CD8-positive, alpha-beta memory T cell (primary cell): ENCODE results near the gene MDM1. TPM values are rescaled to one million over a fixed set of nuclear protein-coding genes. Genes with fewer than 3 reads are reported as not detected.
A peak's percentile ranks its signal among the peaks of the same experiment; 100 is the strongest.

ENCODE experiments used
- CTCF ChIA-PET: fragments of 350-600 bp; sonication (Branson Sonifier 250); formaldehyde crosslinking; loops from one replicate; lab custom pipeline; 2021; ENCODE audit warnings: antibody characterized with exemption; lab: Charles Lee
- POLR2A ChIA-PET: fragments of 350-600 bp; sonication (Branson Sonifier 250); formaldehyde crosslinking; loops from one replicate; lab custom pipeline; 2021; ENCODE audit warnings: antibody characterized with exemption; lab: Charles Lee
- DNase-seq, 5 donors: peaks; one replicate each; pipeline versions ENCODE4 v3.0.0 to v3.0.0-alpha.2; 2020 to 2022; ENCODE audit warnings: mixed read lengths in 1 of 5
- H3K27ac ChIP-seq: one replicate; pipeline ENCODE4 v1.7.0; 2013; ENCODE audit warnings: low read depth, mild to moderate bottlenecking, low read length, moderate library complexity
- H3K27me3 ChIP-seq: 2 replicates; pipeline ENCODE4 v1.7.0; 2013; ENCODE audit warnings: low read length, mild to moderate bottlenecking; ENCODE audit not compliant: insufficient read depth, poor library complexity, severe bottlenecking
- H3K36me3 ChIP-seq: 2 replicates; pipeline ENCODE4 v1.7.0; 2013; ENCODE audit warnings: mild to moderate bottlenecking, low read length, moderate library complexity; ENCODE audit not compliant: insufficient read depth
- H3K4me1 ChIP-seq: 2 replicates; pipeline ENCODE4 v1.7.0; 2013; ENCODE audit warnings: mild to moderate bottlenecking, low read length, moderate library complexity; ENCODE audit not compliant: insufficient read depth
- H3K4me3 ChIP-seq: 2 replicates; pipeline ENCODE4 v1.7.0; 2013; ENCODE audit warnings: mild to moderate bottlenecking, low read length
- H3K9me3 ChIP-seq: 2 replicates; pipeline ENCODE4 v1.7.0; 2013; ENCODE audit warnings: mild to moderate bottlenecking, low read length
- H3K27ac Mint-ChIP-seq, 8 donors: one replicate each; pipeline ENCODE4 v1.8.0; 2020 to 2021; ENCODE audit warnings: mixed read lengths in 8 of 8, mild to moderate bottlenecking in 6 of 8, inconsistent platforms in 3 of 8, moderate library complexity in 3 of 8
- H3K27me3 Mint-ChIP-seq, 2 donors: one replicate each; pipeline ENCODE4 v1.8.0; 2020 to 2021; ENCODE audit warnings: mixed read lengths in 2 of 2, mild to moderate bottlenecking in 1 of 2, moderate library complexity in 1 of 2
- H3K36me3 Mint-ChIP-seq, 3 donors: one replicate each; pipeline ENCODE4 v1.8.0; 2020 to 2021; ENCODE audit warnings: mixed read lengths in 3 of 3, inconsistent platforms in 1 of 3, mild to moderate bottlenecking in 1 of 3
- H3K4me1 Mint-ChIP-seq, 3 donors: one replicate each; pipeline ENCODE4 v1.8.0; 2020 to 2021; ENCODE audit warnings: mixed read lengths in 3 of 3, inconsistent platforms in 1 of 3, mild to moderate bottlenecking in 1 of 3
- H3K4me3 Mint-ChIP-seq, 7 donors: one replicate each; pipeline ENCODE4 v1.8.0; 2020 to 2021; ENCODE audit warnings: mixed read lengths in 7 of 7, mild to moderate bottlenecking in 6 of 7, moderate library complexity in 4 of 7, inconsistent platforms in 2 of 7
- H3K9me3 Mint-ChIP-seq, 5 donors: one replicate each; pipeline ENCODE4 v1.8.0; 2020 to 2022; ENCODE audit warnings: mixed read lengths in 5 of 5, mild to moderate bottlenecking in 3 of 5, moderate library complexity in 2 of 5, inconsistent platforms in 1 of 5
- polyA plus RNA-seq: library from polyadenylated mRNA; unstranded; fragments of 300-500 nt; fragmentation: Illumina TruSeq; gene quantifications from one replicate; pipeline ENCODE4 v1.2.3, GENCODE V29; 2021
- total RNA-seq, 2 experiments: library from RNA; stranded (reverse); gene quantifications; one replicate each; pipeline ENCODE4 v1.2.3, GENCODE V29; 2021

The MDM1 gene
- total and polyA plus RNA-seq, 3 experiments from 2014 or later, result 15.7 to 25.3 (median 23.6) TPM

GRCh38 chr12:68352067-68352466 lies 19.9 kb upstream of the MDM1 start:
- no peaks in the 10 kb centered on the region for H3K27me3 ChIP-seq
- ChIA-PET CTCF (interaction anchor here (2.2 kb wide), 1 partner anchor 8 kb away, joined by 4 read pairs; no protein-coding TSS in a partner anchor), POLR2A (no interaction called here)
- no peaks in the 10 kb centered on the region for H3K4me1 ChIP-seq
- Mint-ChIP-seq H3K4me3 (no peak overlapping the region), H3K27ac (no peak overlapping the region), H3K9me3 (no peaks in the 10 kb centered on the region), H3K27me3 (peaks cover 3 to 10% of the 10 kb centered on the region in 2 donors), H3K4me1 (peaks cover 0 to under 1% (median 0%) of the 10 kb centered on the region in 3 donors), H3K36me3 (no peaks in the 10 kb centered on the region)
- H3K27ac ChIP-seq, result no peak overlapping the region
- H3K36me3 ChIP-seq, result no peaks in the 10 kb centered on the region
- DNase-seq, result no peak
- H3K9me3 ChIP-seq, result no peaks in the 10 kb centered on the region
- no peak overlapping the region for H3K4me3 ChIP-seq

GRCh38 chr12:68350753-68351152 lies 18.6 kb upstream of the MDM1 start:
- no peak for DNase-seq
- Histone ChIP-seq H3K27ac (no peak overlapping the region), H3K27me3 (no peaks in the 10 kb centered on the region), H3K36me3 (no peaks in the 10 kb centered on the region), H3K4me3 (no peak overlapping the region), H3K9me3 (no peaks in the 10 kb centered on the region), H3K4me1 (peaks cover 2% of the 10 kb centered on the region)
- Mint-ChIP-seq H3K27ac (no peak overlapping the region), H3K27me3 (peaks cover 6 to 13% of the 10 kb centered on the region in 2 donors), H3K36me3 (no peaks in the 10 kb centered on the region), H3K9me3 (no peaks in the 10 kb centered on the region), H3K4me3 (no peak overlapping the region), H3K4me1 (peaks cover 6 to 11% (median 6%) of the 10 kb centered on the region in 3 donors)
- ChIA-PET CTCF (interaction anchor here (2.2 kb wide), 1 partner anchor 9 kb away, joined by 4 read pairs; no protein-coding TSS in a partner anchor), POLR2A (no interaction called here)

GRCh38 chr12:68349921-68350606 lies 17.9 kb upstream of the MDM1 start:
- Histone ChIP-seq H3K4me3 (no peak overlapping the region), H3K27ac (no peak overlapping the region), H3K9me3 (no peaks in the 10 kb centered on the region), H3K4me1 (peaks cover 4% of the 10 kb centered on the region), H3K27me3 (no peaks in the 10 kb centered on the region), H3K36me3 (no peaks in the 10 kb centered on the region)
- no peaks in the 10 kb centered on the region for H3K9me3 Mint-ChIP-seq
- no peak for DNase-seq
- ChIA-PET CTCF (interaction anchor here (1.6 to 2.2 kb wide), 2 partner anchors 10 to 11 kb away, joined by 3 to 4 read pairs; no protein-coding TSS in a partner anchor), POLR2A (interaction anchor here (0.6 kb wide), 1 partner anchor 1081 kb away, joined by 3 read pairs; the partner anchor contains the start of gene CAND1)
- peak overlapping the region in 1 of 8 donors; percentile 20 for H3K27ac Mint-ChIP-seq
- no peak overlapping the region for H3K4me3 Mint-ChIP-seq
- H3K27me3 Mint-ChIP-seq, result peaks cover 6 to 13% of the 10 kb centered on the region in 2 donors
- peaks cover 10 to 13% (median 10%) of the 10 kb centered on the region in 3 donors for H3K4me1 Mint-ChIP-seq
- no peaks in the 10 kb centered on the region for H3K36me3 Mint-ChIP-seq

GRCh38 chr12:68349220-68349621 lies 17.1 kb upstream of the MDM1 start:
- DNase-seq, result no peak
- Histone ChIP-seq H3K27ac (no peak overlapping the region), H3K4me1 (peaks cover 4% of the 10 kb centered on the region), H3K27me3 (no peaks in the 10 kb centered on the region), H3K36me3 (no peaks in the 10 kb centered on the region), H3K9me3 (no peaks in the 10 kb centered on the region), H3K4me3 (no peak overlapping the region)
- H3K9me3 Mint-ChIP-seq, result no peaks in the 10 kb centered on the region
- ChIA-PET CTCF (interaction anchor here (1.6 kb wide), 1 partner anchor 10 kb away, joined by 3 read pairs; no protein-coding TSS in a partner anchor), POLR2A (interaction anchor here (0.6 kb wide), 1 partner anchor 1080 kb away, joined by 3 read pairs; the partner anchor contains the start of gene CAND1)
- H3K27ac Mint-ChIP-seq, result no peak overlapping the region
- H3K36me3 Mint-ChIP-seq, result peaks cover 0 to 2% (median 0%) of the 10 kb centered on the region in 3 donors
- peaks cover 4 to 13% of the 10 kb centered on the region in 2 donors for H3K27me3 Mint-ChIP-seq
- peaks cover 10 to 13% (median 12%) of the 10 kb centered on the region in 3 donors for H3K4me1 Mint-ChIP-seq
- no peak overlapping the region for H3K4me3 Mint-ChIP-seq

- no peak for DNase-seq
- H3K4me1 ChIP-seq, result peaks cover 4% of the 10 kb centered on the region
Observed at GRCh38 chr12:68348419-68348818, 16.3 kb upstream of the MDM1 start.

GRCh38 chr12:68345763-68346162 lies 13.6 kb upstream of the MDM1 start:
- Mint-ChIP-seq H3K27me3 (peaks cover 6 to 13% of the 10 kb centered on the region in 2 donors), H3K9me3 (no peaks in the 10 kb centered on the region), H3K4me1 (peaks cover 10 to 13% (median 12%) of the 10 kb centered on the region in 3 donors), H3K27ac (peak overlapping the region in 3 of 8 donors; percentile 15 to 88 (median 44)), H3K4me3 (no peak overlapping the region), H3K36me3 (peaks cover 0 to 2% (median 0%) of the 10 kb centered on the region in 3 donors)
- H3K36me3 ChIP-seq, result no peaks in the 10 kb centered on the region
- no peak for DNase-seq
- ChIA-PET CTCF (no interaction called here), POLR2A (no interaction called here)
- H3K4me3 ChIP-seq, result no peak overlapping the region
- no peaks in the 10 kb centered on the region for H3K9me3 ChIP-seq
- peaks cover under 1% of the 10 kb centered on the region for H3K27me3 ChIP-seq
- H3K27ac ChIP-seq, result no peak overlapping the region
- H3K4me1 ChIP-seq, result peaks cover 4% of the 10 kb centered on the region

More at GRCh38 chr12:68348419-68348818, 16.3 kb upstream of the MDM1 start:
- H3K4me1 Mint-ChIP-seq, result peaks cover 10 to 13% (median 12%) of the 10 kb centered on the region in 3 donors
- H3K4me3 ChIP-seq, result no peak overlapping the region
- ChIA-PET POLR2A (no interaction called here), CTCF (interaction anchor here (1.2 to 1.6 kb wide), 3 partner anchors 9 to 11 kb away, joined by 3 read pairs; no protein-coding TSS in a partner anchor)
- H3K27me3 Mint-ChIP-seq, result peaks cover 6 to 13% of the 10 kb centered on the region in 2 donors
- no peaks in the 10 kb centered on the region for H3K9me3 ChIP-seq
- no peaks in the 10 kb centered on the region for H3K9me3 Mint-ChIP-seq
- H3K27ac Mint-ChIP-seq, result no peak overlapping the region
- no peaks in the 10 kb centered on the region for H3K36me3 ChIP-seq
- H3K27ac ChIP-seq, result no peak overlapping the region
- H3K4me3 Mint-ChIP-seq, result no peak overlapping the region
- no peaks in the 10 kb centered on the region for H3K27me3 ChIP-seq
- H3K36me3 Mint-ChIP-seq, result peaks cover 0 to 2% (median 0%) of the 10 kb centered on the region in 3 donors

GRCh38 chr12:68344126-68344525 lies 12.0 kb upstream of the MDM1 start:
- DNase-seq, result no peak
- peaks cover 10 to 13% (median 12%) of the 10 kb centered on the region in 3 donors for H3K4me1 Mint-ChIP-seq
- POLR2A ChIA-PET, result no interaction called here
- H3K27me3 Mint-ChIP-seq, result peaks cover 6 to 20% of the 10 kb centered on the region in 2 donors
- H3K4me3 Mint-ChIP-seq, result no peak overlapping the region
- Histone ChIP-seq H3K27ac (no peak overlapping the region), H3K9me3 (no peaks in the 10 kb centered on the region), H3K4me1 (peaks cover 4% of the 10 kb centered on the region), H3K4me3 (no peak overlapping the region), H3K36me3 (no peaks in the 10 kb centered on the region), H3K27me3 (peaks cover 8% of the 10 kb centered on the region)
- peaks cover 0 to 2% (median 0%) of the 10 kb centered on the region in 3 donors for H3K36me3 Mint-ChIP-seq
- H3K27ac Mint-ChIP-seq, result no peak overlapping the region
- CTCF ChIA-PET, result no interaction called here
- no peaks in the 10 kb centered on the region for H3K9me3 Mint-ChIP-seq

- DNase-seq, result no peak
- Mint-ChIP-seq H3K27me3 (peaks cover 6 to 23% of the 10 kb centered on the region in 2 donors), H3K27ac (no peak overlapping the region), H3K9me3 (no peaks in the 10 kb centered on the region), H3K36me3 (peaks cover 0 to 2% (median 0%) of the 10 kb centered on the region in 3 donors), H3K4me3 (no peak overlapping the region), H3K4me1 (peaks cover 10 to 13% (median 12%) of the 10 kb centered on the region in 3 donors)
- POLR2A ChIA-PET, result no interaction called here
- Histone ChIP-seq H3K27me3 (peaks cover 11% of the 10 kb centered on the region), H3K36me3 (no peaks in the 10 kb centered on the region), H3K27ac (no peak overlapping the region), H3K4me3 (no peak overlapping the region), H3K4me1 (peaks cover 4% of the 10 kb centered on the region), H3K9me3 (no peaks in the 10 kb centered on the region)
- CTCF ChIA-PET, result no interaction called here
Observed at GRCh38 chr12:68342966-68343365, 10.8 kb upstream of the MDM1 start.
